Activated CD8-positive, alpha-beta T cell treated with anti-CD3 and anti-CD28 coated beads, Interleukin-2, amount 10 ng/mL, durations not matched to agents 7 days and 5 days (primary cell): Measurements from ENCODE around the gene NMNAT3. TPM values are rescaled to one million over a fixed set of nuclear protein-coding genes. Genes with fewer than 3 reads are reported as not detected.

Source experiments
- ATAC-seq: fragments of 150-1000 bp; cut with Tn5 transposase; one replicate; pipeline ENCODE4 v1.10.0; 2021; ENCODE audit warnings: moderate library complexity
- CTCF ChIA-PET: fragments of 350-600 bp; sonication (Branson Sonifier 250); formaldehyde crosslinking; loops from one replicate; lab custom pipeline; 2021; ENCODE audit warnings: antibody characterized with exemption; lab: Charles Lee
- POLR2A ChIA-PET: fragments of 350-600 bp; sonication (Branson Sonifier 250); formaldehyde crosslinking; loops from one replicate; lab custom pipeline; 2021; ENCODE audit warnings: antibody characterized with exemption; lab: Charles Lee
- DNase-seq: peaks from one replicate; pipeline ENCODE4 v3.0.0-alpha.2; 2020
- H3K27ac Mint-ChIP-seq: one replicate; pipeline ENCODE4 v1.8.0; 2021; ENCODE audit warnings: mild to moderate bottlenecking, mixed read lengths
- H3K27me3 Mint-ChIP-seq: one replicate; pipeline ENCODE4 v1.8.0; 2021; ENCODE audit warnings: low read depth, mixed read lengths
- H3K36me3 Mint-ChIP-seq: one replicate; pipeline ENCODE4 v1.8.0; 2021; ENCODE audit warnings: low read depth, mixed read lengths
- H3K4me1 Mint-ChIP-seq: one replicate; pipeline ENCODE4 v1.8.0; 2021; ENCODE audit warnings: low read depth, mixed read lengths
- H3K4me3 Mint-ChIP-seq: one replicate; pipeline ENCODE4 v1.8.0; 2021; ENCODE audit warnings: mild to moderate bottlenecking, mixed read lengths
- H3K9me3 Mint-ChIP-seq: one replicate; pipeline ENCODE4 v1.8.0; 2022; ENCODE audit warnings: mixed read lengths; ENCODE audit not compliant: insufficient read depth
- total RNA-seq, 2 experiments: library from RNA; stranded (reverse); gene quantifications; one replicate each; pipeline ENCODE4 v1.2.3, GENCODE V29; 2021

NMNAT3 gene
- total RNA-seq, 2 experiments from 2014 or later, result 0.18 to 0.55 TPM

DNA sequence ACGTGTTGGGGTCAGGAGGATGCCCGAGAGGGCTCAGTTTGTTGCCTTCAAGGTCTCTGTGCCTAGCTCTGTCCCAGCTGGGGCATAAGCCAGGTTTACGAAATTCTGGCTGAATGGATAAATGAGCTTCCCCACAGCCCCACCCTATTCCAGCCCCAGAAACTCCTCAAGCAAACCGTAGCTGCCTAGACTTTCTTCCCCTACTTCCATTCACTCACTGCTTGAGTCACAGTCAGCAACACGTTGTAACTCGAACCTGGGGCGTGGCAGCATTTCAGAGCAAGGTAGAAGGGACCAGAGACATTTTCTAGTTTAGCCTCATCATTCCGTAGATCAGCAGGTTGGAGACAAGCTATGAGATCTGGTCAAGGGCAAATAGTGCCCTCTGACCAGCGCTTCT is 24.2 kb downstream of the NMNAT3 start:
- POLR2A ChIA-PET, result interaction anchor here (0.6 kb wide), 1 partner anchor 24 kb away, joined by 3 read pairs; the partner anchor contains the start of gene NMNAT3
- H3K27ac Mint-ChIP-seq, result no peak overlapping the region
- no peak overlapping the region for H3K4me3 Mint-ChIP-seq
- CTCF ChIA-PET, result no interaction called here
- H3K27me3 Mint-ChIP-seq, result no peaks in the 10 kb centered on the region
- DNase-seq (no peak), ATAC-seq (no peak)
- H3K4me1 Mint-ChIP-seq, result no peaks in the 10 kb centered on the region
- no peaks in the 10 kb centered on the region for H3K36me3 Mint-ChIP-seq
- no peaks in the 10 kb centered on the region for H3K9me3 Mint-ChIP-seq

DNA sequence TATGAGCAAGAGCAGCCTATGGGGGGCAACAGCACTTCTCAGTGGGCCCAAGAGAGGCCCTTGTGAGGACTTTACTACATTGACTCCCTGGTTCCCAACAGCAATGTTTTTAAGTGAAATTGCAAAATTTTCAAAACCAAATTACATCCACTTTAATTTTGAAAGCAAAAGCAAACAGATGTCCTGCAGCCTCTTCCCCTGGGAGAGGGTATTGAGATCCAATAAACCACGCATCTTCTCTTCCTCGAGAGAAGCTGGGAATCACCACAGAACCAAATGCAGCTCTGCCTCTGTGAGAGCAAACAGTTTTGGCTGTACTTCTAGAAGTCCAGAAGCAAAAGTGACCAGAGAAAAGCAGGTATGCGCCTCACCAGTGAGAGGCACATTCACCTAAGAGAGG is 25.2 kb downstream of the NMNAT3 start:
- H3K4me1 Mint-ChIP-seq, result no peaks in the 10 kb centered on the region
- POLR2A ChIA-PET, result no interaction called here
- ATAC-seq, result no peak

DNA sequence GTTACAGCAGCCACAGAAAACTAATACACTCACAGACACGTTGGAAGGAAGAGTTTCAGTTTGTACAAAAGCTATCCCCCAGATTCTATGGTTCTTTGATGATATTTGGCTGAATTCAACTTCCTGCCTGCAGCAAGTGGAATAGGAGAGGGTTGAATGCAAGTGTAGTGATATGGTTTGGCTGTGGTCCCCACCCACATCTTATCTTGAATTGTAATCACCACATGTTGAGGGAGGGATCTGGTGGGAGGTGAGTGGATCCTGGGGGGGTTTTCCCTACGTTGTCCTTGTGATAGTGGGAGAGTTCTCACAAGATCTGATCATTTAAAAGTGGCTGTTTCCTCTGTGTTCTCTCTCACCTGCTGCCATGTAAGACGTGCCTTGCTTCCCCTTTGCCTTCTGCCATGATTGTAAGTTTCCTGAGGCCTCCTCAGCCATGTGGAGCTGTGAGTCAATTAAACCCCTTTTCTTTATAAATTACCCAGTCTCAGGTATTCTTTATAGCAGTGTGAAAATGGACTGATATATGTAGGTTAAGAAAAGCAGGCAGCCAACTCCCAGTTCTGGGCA is 29.8 kb downstream of the NMNAT3 start:
- POLR2A ChIA-PET, result no interaction called here
- DNase-seq, result no peak
- H3K27ac Mint-ChIP-seq, result no peak overlapping the region
- ATAC-seq, result no peak
- peaks cover 2% of the 10 kb centered on the region for H3K4me1 Mint-ChIP-seq
- no peaks in the 10 kb centered on the region for H3K27me3 Mint-ChIP-seq
- no peaks in the 10 kb centered on the region for H3K36me3 Mint-ChIP-seq
- H3K9me3 Mint-ChIP-seq, result no peaks in the 10 kb centered on the region
- H3K4me3 Mint-ChIP-seq, result no peak overlapping the region
- CTCF ChIA-PET, result no interaction called here

More for the DNA sequence above, 25.2 kb downstream of the NMNAT3 start:
- DNase-seq, result no peak
- Mint-ChIP-seq H3K27ac (no peak overlapping the region), H3K36me3 (no peaks in the 10 kb centered on the region), H3K27me3 (no peaks in the 10 kb centered on the region), H3K9me3 (no peaks in the 10 kb centered on the region), H3K4me3 (no peak overlapping the region)
- CTCF ChIA-PET, result no interaction called here

- Mint-ChIP-seq H3K36me3 (no peaks in the 10 kb centered on the region), H3K9me3 (no peaks in the 10 kb centered on the region), H3K27me3 (no peaks in the 10 kb centered on the region), H3K4me3 (no peak overlapping the region), H3K27ac (no peak overlapping the region), H3K4me1 (peaks cover 6% of the 10 kb centered on the region)
- CTCF ChIA-PET, result no interaction called here
- POLR2A ChIA-PET, result no interaction called here
- DNase-seq (no peak), ATAC-seq (no peak)
Observed at GRCh38 chr3:139646512-139646911, 31.3 kb downstream of the NMNAT3 start.

GRCh38 chr3:139642996-139643395 is 34.8 kb downstream of the NMNAT3 start:
- POLR2A ChIA-PET, result no interaction called here
- H3K4me1 Mint-ChIP-seq, result peaks cover 6% of the 10 kb centered on the region
- DNase-seq (no peak), ATAC-seq (no peak)
- H3K27me3 Mint-ChIP-seq, result no peaks in the 10 kb centered on the region
- H3K9me3 Mint-ChIP-seq, result no peaks in the 10 kb centered on the region
- H3K27ac Mint-ChIP-seq, result no peak overlapping the region
- no peaks in the 10 kb centered on the region for H3K36me3 Mint-ChIP-seq
- CTCF ChIA-PET, result no interaction called here
- no peak overlapping the region for H3K4me3 Mint-ChIP-seq

DNA sequence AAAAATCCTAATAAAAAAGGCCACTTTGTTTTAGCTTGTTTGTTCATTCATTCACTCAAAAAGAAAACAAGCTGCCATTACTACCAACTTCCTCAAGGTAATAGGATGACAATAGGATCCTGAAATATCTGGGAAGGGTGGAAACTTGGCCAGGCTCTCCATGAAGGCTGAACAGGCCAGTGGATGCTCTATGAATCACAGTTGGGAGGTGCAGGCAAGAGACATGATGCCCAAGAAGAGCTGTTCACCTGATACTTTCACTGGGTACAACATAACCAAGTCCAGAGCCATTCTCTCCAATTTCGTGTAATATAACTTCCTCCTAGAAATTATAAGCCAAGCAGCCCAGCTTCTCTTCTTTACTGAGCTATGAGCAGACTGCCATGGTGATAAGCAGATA is 37.3 kb downstream of the NMNAT3 start:
- H3K36me3 Mint-ChIP-seq, result no peaks in the 10 kb centered on the region
- ChIA-PET CTCF (interaction anchor here (1.0 kb wide), 1 partner anchor 20 kb away, joined by 3 read pairs; no protein-coding TSS in a partner anchor), POLR2A (no interaction called here)
- H3K4me3 Mint-ChIP-seq, result no peak overlapping the region
- H3K27ac Mint-ChIP-seq, result no peak overlapping the region
- no peak for ATAC-seq
- DNase-seq, result no peak
- no peaks in the 10 kb centered on the region for H3K9me3 Mint-ChIP-seq
- peaks cover 6% of the 10 kb centered on the region for H3K4me1 Mint-ChIP-seq
- no peaks in the 10 kb centered on the region for H3K27me3 Mint-ChIP-seq

DNA sequence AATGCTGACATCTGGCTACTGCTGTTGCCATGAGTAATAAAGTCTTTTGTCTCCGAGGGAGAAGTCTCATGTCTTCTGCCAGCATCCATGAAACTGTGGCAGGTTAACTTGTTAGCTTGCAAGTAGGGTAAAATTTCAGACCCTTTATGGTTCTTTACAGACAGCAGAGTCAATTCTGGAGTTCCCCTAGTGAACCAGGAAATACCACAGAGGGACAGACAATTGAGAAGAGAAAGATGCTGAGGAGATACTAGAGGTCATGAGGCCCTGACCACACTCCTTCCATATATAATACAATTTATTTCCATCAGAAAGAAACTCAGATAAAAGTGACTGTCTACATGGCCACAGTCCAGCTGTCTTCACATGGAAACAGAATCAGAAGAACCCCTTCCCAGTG is 38.1 kb downstream of the NMNAT3 start:
- H3K9me3 Mint-ChIP-seq, result no peaks in the 10 kb centered on the region
- ChIA-PET CTCF (interaction anchor here (1.5 kb wide), 1 partner anchor 10 kb away, joined by 4 read pairs; no protein-coding TSS in a partner anchor), POLR2A (no interaction called here)
- H3K4me3 Mint-ChIP-seq, result no peak overlapping the region
- DNase-seq, result no peak
- H3K4me1 Mint-ChIP-seq, result peaks cover 6% of the 10 kb centered on the region
- ATAC-seq, result no peak
- H3K27me3 Mint-ChIP-seq, result no peaks in the 10 kb centered on the region
- H3K36me3 Mint-ChIP-seq, result no peaks in the 10 kb centered on the region
- H3K27ac Mint-ChIP-seq, result no peak overlapping the region

DNA sequence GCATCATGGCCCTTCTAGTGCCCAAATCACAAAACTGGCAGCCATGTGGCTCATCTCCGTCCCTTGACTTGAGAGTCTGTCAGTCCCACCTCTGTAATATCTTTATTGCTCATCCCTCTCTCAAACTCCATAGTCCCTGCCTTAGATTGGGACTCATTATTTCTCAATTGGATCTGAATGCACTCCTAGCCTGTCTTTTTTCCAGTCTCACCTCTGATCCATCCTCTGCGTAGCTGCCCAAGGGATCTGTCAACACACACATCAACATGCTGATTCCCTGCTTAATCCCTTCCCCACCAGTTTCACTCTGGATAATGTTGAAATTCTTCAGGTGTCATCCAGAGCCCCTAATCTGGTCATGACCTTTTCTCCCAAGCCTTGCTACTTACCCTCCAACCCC is 39.3 kb downstream of the NMNAT3 start:
- no peak for DNase-seq
- no peaks in the 10 kb centered on the region for H3K36me3 Mint-ChIP-seq
- H3K9me3 Mint-ChIP-seq, result no peaks in the 10 kb centered on the region
- CTCF ChIA-PET, result interaction anchor here (1.5 kb wide), 1 partner anchor 9 kb away, joined by 4 read pairs; no protein-coding TSS in a partner anchor
- POLR2A ChIA-PET, result no interaction called here
- no peak overlapping the region for H3K27ac Mint-ChIP-seq
- H3K27me3 Mint-ChIP-seq, result no peaks in the 10 kb centered on the region
- H3K4me3 Mint-ChIP-seq, result no peak overlapping the region
- H3K4me1 Mint-ChIP-seq, result peaks cover 6% of the 10 kb centered on the region
- no peak for ATAC-seq

DNA sequence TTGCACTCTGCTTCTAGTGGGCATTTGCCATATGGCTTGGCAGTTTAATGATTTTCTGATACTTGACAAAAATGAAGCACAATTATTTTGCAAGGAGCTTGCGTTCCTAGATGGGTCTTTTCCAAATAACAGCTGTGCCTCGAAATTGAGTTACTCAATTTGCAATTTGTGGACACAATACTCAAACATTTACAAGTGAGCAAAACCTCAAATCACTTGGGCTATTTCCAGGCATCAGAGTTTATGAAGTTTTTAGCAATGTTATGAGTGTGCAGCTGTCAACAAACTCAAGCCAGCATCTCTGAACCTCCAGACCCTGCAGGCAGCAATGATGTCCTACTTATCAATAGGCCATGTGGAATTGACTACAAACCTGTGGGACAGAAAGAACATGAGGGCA is 41.3 kb downstream of the NMNAT3 start:
- Mint-ChIP-seq H3K27ac (no peak overlapping the region), H3K4me3 (no peak overlapping the region), H3K36me3 (no peaks in the 10 kb centered on the region), H3K27me3 (no peaks in the 10 kb centered on the region), H3K9me3 (no peaks in the 10 kb centered on the region), H3K4me1 (no peaks in the 10 kb centered on the region)
- DNase-seq (no peak), ATAC-seq (no peak)
- POLR2A ChIA-PET, result no interaction called here
- CTCF ChIA-PET, result no interaction called here

- ATAC-seq (no peak), DNase-seq (no peak)
- ChIA-PET POLR2A (no interaction called here), CTCF (no interaction called here)
- no peak overlapping the region for H3K27ac Mint-ChIP-seq
- H3K36me3 Mint-ChIP-seq, result no peaks in the 10 kb centered on the region
- no peak overlapping the region for H3K4me3 Mint-ChIP-seq
- H3K4me1 Mint-ChIP-seq, result no peaks in the 10 kb centered on the region
- H3K27me3 Mint-ChIP-seq, result no peaks in the 10 kb centered on the region
- H3K9me3 Mint-ChIP-seq, result no peaks in the 10 kb centered on the region
Observed at GRCh38 chr3:139634111-139634635, 43.6 kb downstream of the NMNAT3 start.

- Mint-ChIP-seq H3K27ac (no peak overlapping the region), H3K27me3 (no peaks in the 10 kb centered on the region)
- no peak for DNase-seq
Observed at GRCh38 chr3:139633511-139633910, 44.3 kb downstream of the NMNAT3 start.

GRCh38 chr3:139630542-139630941 is 47.2 kb downstream of the NMNAT3 start:
- ChIA-PET POLR2A (no interaction called here), CTCF (interaction anchor here (1.4 to 1.8 kb wide), 2 partner anchors 9 to 203 kb away, joined by 4 to 5 read pairs; no protein-coding TSS in a partner anchor)
- Mint-ChIP-seq H3K4me3 (no peak overlapping the region), H3K27ac (no peak overlapping the region), H3K4me1 (no peaks in the 10 kb centered on the region), H3K27me3 (no peaks in the 10 kb centered on the region), H3K36me3 (no peaks in the 10 kb centered on the region), H3K9me3 (no peaks in the 10 kb centered on the region)
- ATAC-seq (no peak), DNase-seq (no peak)

More at GRCh38 chr3:139633511-139633910, 44.3 kb downstream of the NMNAT3 start:
- CTCF ChIA-PET, result no interaction called here
- no peak for ATAC-seq
- POLR2A ChIA-PET, result no interaction called here
- Mint-ChIP-seq H3K9me3 (no peaks in the 10 kb centered on the region), H3K4me3 (no peak overlapping the region), H3K4me1 (no peaks in the 10 kb centered on the region), H3K36me3 (no peaks in the 10 kb centered on the region)
